DMS153 treated with DMSO at 0.1 percent for 48 hours (cell line): ENCODE measurements around the gene TMC4.
A peak's percentile ranks its signal among the peaks of the same experiment; 100 is the strongest.

Experiments
- DNase-seq: peaks from one replicate; lab custom pipeline; 2025; ENCODE audit not compliant: unreplicated experiment; lab: John Stamatoyannopoulos, UW

Gene TMC4

DNA sequence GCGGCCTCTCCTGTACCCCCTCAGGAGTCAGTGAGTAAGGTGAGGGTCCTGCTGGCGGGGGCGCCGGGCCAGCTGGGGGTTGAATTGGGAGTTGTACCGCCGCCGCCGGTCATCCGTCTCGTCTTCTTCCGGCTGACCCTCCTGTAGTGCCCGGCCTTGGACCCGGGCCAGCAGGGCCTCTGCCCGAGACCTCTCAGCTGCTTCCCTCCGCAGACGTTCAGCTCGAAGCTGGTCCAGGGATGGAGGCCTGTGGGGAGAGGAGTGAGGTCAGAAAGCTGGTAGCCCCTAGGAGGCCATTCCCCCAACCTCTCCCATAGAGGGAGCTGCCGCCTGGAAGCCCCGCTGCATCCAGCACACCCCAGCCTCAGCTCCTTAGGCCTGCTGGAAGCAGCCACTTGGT is 17.3 kb downstream of the TMC4 start:
- DNase-seq, result no peak

DNA sequence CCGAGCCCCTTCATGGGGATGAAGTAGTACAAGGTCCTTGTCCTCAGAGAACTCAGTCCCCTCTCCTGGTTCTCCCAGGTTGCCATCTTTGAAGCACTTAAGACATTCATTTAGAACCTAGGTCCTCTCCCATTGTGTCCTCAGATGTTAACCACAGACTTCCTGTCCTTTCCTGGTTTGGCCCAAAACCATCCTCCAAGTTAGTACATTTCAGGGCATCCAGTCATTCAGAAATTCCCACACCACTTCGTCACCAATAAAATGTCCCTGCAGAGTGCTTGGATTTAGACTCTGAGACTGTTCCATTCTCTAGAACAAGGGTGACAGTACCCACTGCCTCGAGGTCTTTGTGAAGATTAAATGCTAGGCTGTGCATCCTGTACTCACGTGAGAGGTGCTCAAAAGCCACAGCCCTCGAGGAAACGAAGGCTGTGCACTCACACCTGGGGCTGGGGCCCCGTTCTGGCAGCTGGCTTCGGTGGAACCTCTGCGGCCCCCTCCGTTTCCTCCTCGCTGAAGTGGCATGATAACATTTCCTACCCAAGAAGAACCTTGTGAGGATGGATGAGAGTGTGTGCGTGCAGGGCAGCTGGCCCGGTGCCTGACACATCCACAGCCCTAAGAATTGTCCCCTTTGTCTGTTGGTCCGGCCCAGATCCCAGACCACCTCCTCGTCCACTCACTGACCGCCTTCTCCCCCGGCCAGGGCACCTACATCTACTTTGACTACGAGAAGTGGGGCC is 18.2 kb downstream of the TMC4 start:
- DNase-seq, result no peak

- no peak for DNase-seq
Observed at GRCh38 chr19:54153731-54154326, 19.1 kb downstream of the TMC4 start.

GRCh38 chr19:54152878-54153524 is 20.0 kb downstream of the TMC4 start:
- no peak for DNase-seq

GRCh38 chr19:54152267-54152666 is 20.7 kb downstream of the TMC4 start:
- no peak for DNase-seq

DNA sequence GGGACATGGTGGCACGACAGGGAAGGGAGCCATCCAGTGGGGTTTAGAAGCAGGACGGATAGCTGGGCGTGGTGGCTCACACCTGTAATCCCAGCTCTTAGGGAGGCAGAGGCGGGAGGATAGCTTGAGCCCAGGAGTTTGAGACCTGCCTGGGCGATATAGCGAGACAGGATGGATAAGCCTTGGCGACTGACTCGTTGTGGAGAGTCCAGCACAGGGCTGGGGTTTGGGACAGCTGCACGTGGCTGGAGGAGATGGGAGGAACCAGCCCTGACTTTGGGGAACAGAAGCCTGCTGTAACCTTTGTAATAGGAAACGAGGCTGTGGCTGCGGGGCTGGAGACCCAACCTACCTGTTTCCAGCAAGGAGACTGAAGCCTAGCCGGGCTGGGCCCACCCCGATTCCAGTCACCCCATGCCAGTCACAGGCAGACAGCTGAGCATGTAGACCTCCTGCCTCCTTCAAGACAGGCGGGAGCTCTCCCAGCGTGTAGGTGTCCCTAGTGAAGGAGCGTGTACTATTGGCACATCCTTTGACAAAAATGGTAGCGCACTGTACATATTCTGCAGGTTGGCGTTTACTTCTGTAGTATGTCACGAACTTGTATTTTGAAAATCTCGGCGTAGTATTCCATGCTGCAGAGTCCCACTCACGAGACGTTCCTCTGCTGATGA is 21.5 kb downstream of the TMC4 start:
- DNase-seq, result no peak

- DNase-seq, result no peak
Observed at GRCh38 chr19:54149021-54149812, 23.7 kb downstream of the TMC4 start.

DNA sequence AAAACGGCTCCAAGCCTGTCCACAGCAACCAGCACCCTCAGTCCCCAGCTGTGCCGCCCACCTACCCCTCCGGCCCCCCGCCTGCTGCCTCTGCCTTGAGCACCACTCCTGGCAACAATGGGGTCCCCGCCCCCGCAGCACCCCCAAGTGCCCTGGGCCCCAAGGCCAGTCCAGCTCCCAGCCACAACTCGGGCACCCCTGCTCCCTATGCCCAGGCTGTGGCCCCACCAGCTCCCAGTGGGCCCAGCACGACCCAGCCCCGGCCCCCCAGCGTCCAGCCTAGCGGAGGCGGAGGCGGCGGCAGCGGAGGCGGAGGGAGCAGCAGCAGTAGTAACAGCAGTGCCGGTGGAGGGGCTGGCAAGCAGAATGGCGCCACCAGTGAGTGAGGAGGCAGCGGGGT is 24.8 kb downstream of the TMC4 start:
- no peak for DNase-seq

DNA sequence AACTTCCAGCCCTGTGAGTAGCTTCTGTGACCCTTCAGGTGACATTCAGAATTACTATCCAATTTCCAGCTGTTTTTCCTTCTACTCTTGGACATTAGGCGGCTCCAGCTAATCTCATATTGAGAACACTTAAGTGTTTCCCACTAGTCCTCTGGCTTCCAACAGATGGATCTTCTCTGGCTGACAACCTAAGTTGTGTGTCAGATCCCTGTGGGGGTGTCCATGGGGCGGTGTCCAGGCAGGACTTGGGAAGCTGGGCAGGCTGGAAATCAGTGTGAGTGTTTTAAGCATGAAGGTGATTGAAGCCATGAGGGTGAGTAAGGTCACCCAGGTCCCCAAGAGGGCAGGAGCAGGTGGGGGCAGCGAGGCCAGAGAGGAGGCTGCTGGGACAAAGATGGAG is 25.3 kb downstream of the TMC4 start:
- DNase-seq, result no peak

DNA sequence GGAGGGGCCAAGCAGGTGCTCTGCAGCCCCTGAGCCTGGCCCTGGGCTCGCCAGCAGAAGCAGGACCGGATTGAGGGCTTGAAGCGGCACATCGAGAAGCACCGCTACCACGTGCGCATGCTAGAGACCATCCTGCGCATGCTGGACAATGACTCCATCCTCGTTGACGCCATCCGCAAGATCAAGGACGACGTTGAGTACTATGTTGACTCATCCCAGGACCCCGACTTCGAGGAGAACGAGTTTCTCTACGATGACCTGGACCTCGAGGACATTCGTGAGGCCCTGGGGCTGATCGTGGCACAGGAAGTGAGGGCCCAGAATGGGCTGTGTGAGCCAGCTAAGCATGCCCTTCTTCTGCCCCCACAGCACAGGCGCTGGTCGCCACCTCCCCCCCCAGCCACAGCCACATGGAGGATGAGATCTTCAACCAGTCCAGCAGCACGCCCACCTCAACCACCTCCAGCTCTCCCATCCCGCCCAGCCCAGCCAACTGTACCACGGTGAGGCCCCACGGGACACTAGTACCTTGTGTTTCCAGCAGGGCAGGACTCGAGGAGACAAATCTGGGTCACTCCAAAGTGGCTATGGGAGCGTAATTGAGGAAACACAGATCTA is 27.3 kb downstream of the TMC4 start:
- DNase-seq, result no peak

- no peak for DNase-seq
Observed at GRCh38 chr19:54142166-54142780, 30.7 kb downstream of the TMC4 start.

GRCh38 chr19:54141356-54141755 is 31.6 kb downstream of the TMC4 start:
- no peak for DNase-seq

- DNase-seq, result no peak
Observed at GRCh38 chr19:54138489-54139256, 34.3 kb downstream of the TMC4 start.

- no peak for DNase-seq
Observed at GRCh38 chr19:54137699-54138488, 35.1 kb downstream of the TMC4 start, which contains the start of gene CNOT3. Gene CNOT3 (plus strand): TSS chr19:54137762. CDS start chr19:54142979, 5,217 bp downstream.

- DNase-seq, result peak; percentile 100
Observed at GRCh38 chr19:54136864-54137698, 35.9 kb downstream of the TMC4 start.

DNA sequence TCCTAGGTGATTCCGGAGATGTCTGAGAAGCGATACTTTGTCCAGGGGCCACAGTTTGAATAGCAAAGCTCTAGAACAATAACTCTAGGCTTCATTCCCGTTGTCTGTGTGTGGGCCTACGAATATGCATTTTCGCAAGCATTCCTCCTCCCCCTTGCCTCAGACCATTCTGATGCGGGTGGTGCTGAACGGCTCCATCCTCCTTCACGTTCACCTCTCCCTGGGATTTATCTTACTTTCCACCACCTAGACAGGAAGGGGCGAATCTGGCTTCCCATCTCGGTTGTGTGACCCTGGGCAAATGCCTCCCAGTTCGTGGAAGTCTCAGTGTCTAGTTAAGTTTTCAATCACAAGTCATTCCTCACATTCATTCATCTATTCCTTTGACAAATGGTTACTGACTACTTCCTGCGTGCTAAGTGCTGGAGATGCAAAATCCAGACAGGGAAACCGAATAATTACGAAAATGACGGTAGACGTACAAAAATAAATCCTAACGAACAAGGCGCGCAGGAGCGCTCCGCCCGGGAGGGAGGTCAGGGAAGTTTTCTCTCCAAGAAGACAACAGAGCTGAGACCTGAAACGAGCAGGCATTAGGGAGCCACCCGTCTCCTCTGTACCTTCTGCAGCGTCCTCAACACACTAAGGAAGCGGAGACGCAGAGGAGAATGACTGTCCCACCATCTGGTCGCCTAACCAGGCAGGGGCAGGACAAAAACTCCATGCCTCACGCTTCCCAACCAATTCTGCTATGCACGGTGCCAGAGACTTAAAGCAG is 36.7 kb downstream of the TMC4 start:
- DNase-seq, result no peak
